Suprapubic skin (tissue), 4 donors: ENCODE data around the gene PRKACG.

Experiments used
- EP300 ChIP-seq: sonication (generic); formaldehyde crosslinking; IDR thresholded peaks from one replicate; pipeline ENCODE4 v1.6.1; 2017; ENCODE audit warnings: antibody characterized with exemption
- POLR2A ChIP-seq, 2 donors: fragments of 450-650 bp; IDR thresholded peaks; one replicate each; pipeline ENCODE4 v1.6.1; 2017; ENCODE audit warnings: antibody characterized with exemption in 2 of 2, mild to moderate bottlenecking in 2 of 2, moderate library complexity in 2 of 2
- POLR2AphosphoS5 ChIP-seq, 3 donors: sonication (generic); formaldehyde crosslinking; IDR thresholded peaks; one replicate each; pipeline ENCODE4 v1.6.1; 2017; ENCODE audit warnings: antibody characterized with exemption in 3 of 3
- TF ChIP-seq, protein P1 (sequence below), 2 donors: fragments of 200-600 bp in 1 of 2; fragments of 450-650 bp in 1 of 2; sonication (generic) in 1 of 2; IDR thresholded peaks; one replicate each; pipeline ENCODE4 v1.5.1; 2016 to 2019; ENCODE audit warnings: antibody characterized with exemption in 2 of 2, mild to moderate bottlenecking in 1 of 2, moderate library complexity in 1 of 2

DNA sequence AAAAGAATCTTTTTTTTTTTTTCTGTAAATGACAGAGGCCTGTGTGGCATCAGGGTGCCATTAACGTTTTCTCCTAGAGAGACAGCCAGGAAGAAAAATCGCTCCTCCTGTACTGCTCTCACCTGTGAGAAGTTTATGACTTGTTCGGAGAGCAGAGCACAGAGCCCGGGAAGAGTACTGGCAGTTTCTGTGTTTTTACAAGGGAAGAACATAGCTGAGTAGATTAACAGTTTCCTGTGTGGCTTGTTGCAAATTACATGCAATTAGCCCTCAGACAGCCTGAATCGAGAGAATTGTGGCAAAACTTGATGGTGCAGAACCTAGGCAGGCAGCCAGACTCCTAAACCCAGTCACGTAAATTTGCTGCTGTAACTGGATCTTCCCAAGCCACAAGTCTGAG, 32.1 kb downstream of the PRKACG start:
- TF ChIP-seq POLR2AphosphoS5 (IDR thresholded peaks at IDR 0.05) = no peak
- TF ChIP-seq, protein P1, sequence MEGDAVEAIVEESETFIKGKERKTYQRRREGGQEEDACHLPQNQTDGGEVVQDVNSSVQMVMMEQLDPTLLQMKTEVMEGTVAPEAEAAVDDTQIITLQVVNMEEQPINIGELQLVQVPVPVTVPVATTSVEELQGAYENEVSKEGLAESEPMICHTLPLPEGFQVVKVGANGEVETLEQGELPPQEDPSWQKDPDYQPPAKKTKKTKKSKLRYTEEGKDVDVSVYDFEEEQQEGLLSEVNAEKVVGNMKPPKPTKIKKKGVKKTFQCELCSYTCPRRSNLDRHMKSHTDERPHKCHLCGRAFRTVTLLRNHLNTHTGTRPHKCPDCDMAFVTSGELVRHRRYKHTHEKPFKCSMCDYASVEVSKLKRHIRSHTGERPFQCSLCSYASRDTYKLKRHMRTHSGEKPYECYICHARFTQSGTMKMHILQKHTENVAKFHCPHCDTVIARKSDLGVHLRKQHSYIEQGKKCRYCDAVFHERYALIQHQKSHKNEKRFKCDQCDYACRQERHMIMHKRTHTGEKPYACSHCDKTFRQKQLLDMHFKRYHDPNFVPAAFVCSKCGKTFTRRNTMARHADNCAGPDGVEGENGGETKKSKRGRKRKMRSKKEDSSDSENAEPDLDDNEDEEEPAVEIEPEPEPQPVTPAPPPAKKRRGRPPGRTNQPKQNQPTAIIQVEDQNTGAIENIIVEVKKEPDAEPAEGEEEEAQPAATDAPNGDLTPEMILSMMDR (IDR thresholded peaks at IDR 0.05) = no peak
- TF ChIP-seq POLR2A (IDR thresholded peaks at IDR 0.05) = no peak
- no peak for TF ChIP-seq EP300
